Kidney (tissue), 14 donors: ENCODE data around the gene WDR54. TPM values are rescaled to one million over a fixed set of nuclear protein-coding genes. Genes with fewer than 3 reads are reported as not detected.

ENCODE experiments used
- DNase-seq, 5 donors: peaks; one replicate each; pipeline ENCODE4 v3.0.0-alpha.2; 2013 to 2020
- FAIRE-seq: peaks from 2 replicates; lab custom pipeline; 2012; peaks lifted over from hg19 to GRCh38; lab: Jason Lieb, UNC
- H3K27ac ChIP-seq, 2 donors: one replicate each; pipeline ENCODE4 v1.7.0; 2013; ENCODE audit warnings: low read depth in 2 of 2, low read length in 2 of 2, inconsistent platforms in 1 of 2
- H3K27me3 ChIP-seq: one replicate; pipeline ENCODE4 v1.7.1; 2013; ENCODE audit warnings: low read length, inconsistent platforms; ENCODE audit not compliant: control insufficient read depth, insufficient read depth
- H3K36me3 ChIP-seq, 3 donors: one replicate each; pipeline versions ENCODE4 v1.7.0 to v1.7.1; 2013; ENCODE audit warnings: low read length in 3 of 3, control low read depth in 1 of 3, inconsistent platforms in 1 of 3; ENCODE audit not compliant: insufficient read depth in 3 of 3, control insufficient read depth in 2 of 3
- H3K4me1 ChIP-seq, 3 donors: one replicate each; pipeline versions ENCODE4 v1.7.0 to v1.7.1; 2013; ENCODE audit warnings: low read length in 3 of 3, inconsistent platforms in 1 of 3, low read depth in 1 of 3; ENCODE audit not compliant: control insufficient read depth in 2 of 3, insufficient read depth in 2 of 3
- H3K4me3 ChIP-seq, 3 donors: one replicate each; pipeline versions ENCODE4 v1.7.0 to v1.8.1; 2013; ENCODE audit warnings: low read length in 3 of 3, control low read depth in 1 of 3, inconsistent platforms in 1 of 3
- H3K9ac ChIP-seq, 3 donors: one replicate each; pipeline versions ENCODE4 v1.7.0 to v1.7.1; 2013; ENCODE audit warnings: low read length in 3 of 3, control low read depth in 1 of 3, inconsistent platforms in 1 of 3
- H3K9me3 ChIP-seq, 3 donors: one replicate each; pipeline versions ENCODE4 v1.7.0 to v1.7.1; 2013; ENCODE audit warnings: low read length in 3 of 3, control low read depth in 1 of 3, inconsistent platforms in 1 of 3; ENCODE audit not compliant: control insufficient read depth in 2 of 3, insufficient read depth in 1 of 3
- intact Hi-C: fragments of 100-400 bp; cut with DNase I; formaldehyde crosslinking; loops from one replicate; pipeline ENCODE4 v1.11.1; 2022
- polyA plus RNA-seq: library from polyadenylated mRNA; stranded (reverse); fragments of 350-450 nt; fragmentation: Illumina TruSeq; extraction: RNeasy Lipid Tissue Mini Kit (QIAGEN cat#74804); gene quantifications from one replicate; pipeline ENCODE4 v1.2.3, GENCODE V29; 2014; ENCODE audit warnings: low read depth, low replicate concordance; ENCODE audit not compliant: insufficient read depth
- total RNA-seq: library from RNA; stranded (reverse); fragmentation: NEBNext Ultra II Directional; extraction: Animal tissue kit (Norgen Biotek cat#: 25700); gene quantifications from one replicate; pipeline ENCODE4 v1.2.1, GENCODE V29; 2021
- TF ChIP-seq, protein P1 (sequence below): IDR thresholded peaks from 3 replicates; pipeline ENCODE4 v1.5.1; 2012; ENCODE audit warnings: mild to moderate bottlenecking, moderate library complexity, borderline replicate concordance; ENCODE audit not compliant: insufficient read depth; ENCODE audit errors: extremely low read depth
- donor health status: control.
- donor health status: control.
- donor health status: control.
- donor health status: control.
- donor health status: control.
- donor health status: DM: yes; HTN: yes; CAD: no.
- donor health status: Normal renal cell carcinoma (clear cell type).

WDR54 gene
- total and polyA plus RNA-seq, 2 donors from 2014 or later, result 23.3 to 37.6 TPM

DNA sequence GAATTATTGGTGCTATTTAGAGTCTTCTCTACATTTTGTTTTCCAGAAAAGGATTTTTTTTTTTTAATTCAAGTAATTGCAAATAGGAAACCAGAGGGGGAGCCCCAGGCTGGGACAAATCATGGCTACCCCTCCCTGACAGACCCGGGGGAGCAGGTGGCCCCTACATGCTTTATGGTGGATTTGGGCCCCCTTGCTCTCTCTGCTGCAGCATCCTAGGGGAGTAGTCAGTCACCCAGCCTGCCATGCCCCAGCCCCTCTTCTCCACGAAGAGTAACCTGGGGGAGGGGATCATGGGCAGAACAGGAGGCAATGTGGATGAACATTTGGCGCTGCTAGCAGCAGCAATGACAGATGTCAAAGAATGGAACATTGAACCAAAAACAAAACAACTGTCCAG, 4.8 kb upstream of the WDR54 start:
- no peak overlapping the region for H3K9ac ChIP-seq
- H3K4me3 ChIP-seq, result no peak overlapping the region
- H3K9me3 ChIP-seq, result no peaks in the 10 kb centered on the region
- intact Hi-C loops, result no loop called here
- peaks cover 0 to 17% (median 4%) of the 10 kb centered on the region in 3 donors for H3K4me1 ChIP-seq
- no peaks in the 10 kb centered on the region for H3K27me3 ChIP-seq
- TF ChIP-seq, protein P1, sequence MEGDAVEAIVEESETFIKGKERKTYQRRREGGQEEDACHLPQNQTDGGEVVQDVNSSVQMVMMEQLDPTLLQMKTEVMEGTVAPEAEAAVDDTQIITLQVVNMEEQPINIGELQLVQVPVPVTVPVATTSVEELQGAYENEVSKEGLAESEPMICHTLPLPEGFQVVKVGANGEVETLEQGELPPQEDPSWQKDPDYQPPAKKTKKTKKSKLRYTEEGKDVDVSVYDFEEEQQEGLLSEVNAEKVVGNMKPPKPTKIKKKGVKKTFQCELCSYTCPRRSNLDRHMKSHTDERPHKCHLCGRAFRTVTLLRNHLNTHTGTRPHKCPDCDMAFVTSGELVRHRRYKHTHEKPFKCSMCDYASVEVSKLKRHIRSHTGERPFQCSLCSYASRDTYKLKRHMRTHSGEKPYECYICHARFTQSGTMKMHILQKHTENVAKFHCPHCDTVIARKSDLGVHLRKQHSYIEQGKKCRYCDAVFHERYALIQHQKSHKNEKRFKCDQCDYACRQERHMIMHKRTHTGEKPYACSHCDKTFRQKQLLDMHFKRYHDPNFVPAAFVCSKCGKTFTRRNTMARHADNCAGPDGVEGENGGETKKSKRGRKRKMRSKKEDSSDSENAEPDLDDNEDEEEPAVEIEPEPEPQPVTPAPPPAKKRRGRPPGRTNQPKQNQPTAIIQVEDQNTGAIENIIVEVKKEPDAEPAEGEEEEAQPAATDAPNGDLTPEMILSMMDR, result no peak
- FAIRE-seq (no peak), DNase-seq (peak in 1 of 5 donors; percentile 50)
- H3K36me3 ChIP-seq, result no peaks in the 10 kb centered on the region
- H3K27ac ChIP-seq, result no peak overlapping the region

DNA sequence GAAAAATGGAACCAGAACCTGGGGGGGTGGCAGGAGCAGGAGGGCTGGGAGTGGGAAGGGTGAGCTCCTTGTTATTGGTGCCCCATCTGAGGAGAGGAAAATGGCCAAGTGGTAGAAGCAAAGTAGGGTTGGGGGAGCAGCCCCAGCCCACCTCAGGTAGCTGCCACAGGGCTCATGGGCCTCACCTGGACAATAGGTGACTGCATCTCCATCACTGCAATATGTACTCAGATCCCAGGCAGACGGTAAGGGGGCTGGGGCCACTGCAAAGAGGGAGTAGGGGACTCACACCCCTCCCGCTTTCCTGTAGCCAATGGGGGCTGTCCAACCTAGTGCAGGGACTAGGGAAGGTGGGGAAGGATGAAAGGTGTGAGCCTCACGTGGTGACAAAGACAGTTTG, 4.3 kb upstream of the WDR54 start:
- peak in 1 of 5 donors; percentile 35 for DNase-seq

DNA sequence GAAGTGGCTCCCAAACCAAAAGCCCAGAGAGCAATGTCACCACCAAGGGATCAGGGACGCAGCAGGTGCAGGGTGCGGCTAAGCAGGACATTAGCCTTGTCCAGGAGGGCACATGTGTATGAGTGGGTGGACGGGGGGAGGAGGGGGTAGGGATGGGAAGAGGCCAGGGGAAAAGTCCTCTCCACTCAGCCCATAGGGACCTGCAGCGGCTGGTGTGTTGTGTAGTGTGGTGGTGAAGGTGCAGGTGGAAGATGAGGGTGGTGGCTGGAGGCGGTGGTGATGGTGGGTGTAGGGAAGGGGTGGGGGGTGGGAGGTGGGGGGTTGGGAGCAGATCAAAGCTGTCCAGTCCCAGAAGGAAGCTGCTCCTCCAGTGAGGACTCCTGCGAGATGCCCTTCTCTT, 3.8 kb upstream of the WDR54 start:
- Histone ChIP-seq H3K27me3 (no peaks in the 10 kb centered on the region), H3K27ac (no peak overlapping the region), H3K36me3 (no peaks in the 10 kb centered on the region), H3K4me3 (no peak overlapping the region), H3K4me1 (peaks cover 0 to 19% (median 4%) of the 10 kb centered on the region in 3 donors), H3K9me3 (no peaks in the 10 kb centered on the region), H3K9ac (no peak overlapping the region)
- DNase-seq (peak in 1 of 5 donors; percentile 32), FAIRE-seq (no peak)
- intact Hi-C loops, result no loop called here
- TF ChIP-seq, protein P1, result no peak

More for the DNA sequence above, 4.3 kb upstream of the WDR54 start:
- Histone ChIP-seq H3K27me3 (no peaks in the 10 kb centered on the region), H3K36me3 (no peaks in the 10 kb centered on the region), H3K27ac (no peak overlapping the region), H3K4me3 (no peak overlapping the region), H3K9me3 (no peaks in the 10 kb centered on the region), H3K4me1 (peaks cover 0 to 19% (median 4%) of the 10 kb centered on the region in 3 donors), H3K9ac (no peak overlapping the region)
- TF ChIP-seq, protein P1, result no peak
- no peak for FAIRE-seq
- intact Hi-C loops, result no loop called here

DNA sequence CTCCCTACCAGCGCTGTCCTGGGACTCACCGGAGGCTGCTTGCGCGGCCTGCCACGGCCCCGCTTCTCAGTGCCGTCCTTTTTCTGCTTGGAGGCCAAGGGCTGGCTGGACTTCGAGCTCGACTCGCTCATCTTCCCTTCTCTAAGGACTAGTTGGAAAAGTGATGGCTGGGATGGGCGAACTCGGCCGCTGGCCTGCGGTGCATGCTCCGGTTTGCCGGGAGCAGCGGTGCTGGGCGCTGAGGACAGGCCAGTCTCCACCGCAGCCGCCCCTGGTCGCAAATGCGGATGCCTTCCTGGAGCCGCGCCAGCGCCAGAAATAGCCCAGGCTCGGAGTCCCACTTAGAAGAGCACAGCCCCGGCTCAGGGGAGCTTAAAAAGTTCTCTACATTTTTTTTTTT, 3.2 kb upstream of the WDR54 start:
- no peak overlapping the region for H3K4me3 ChIP-seq
- DNase-seq (peak in 2 of 5 donors; percentile 46 to 73), FAIRE-seq (no peak)
- no peaks in the 10 kb centered on the region for H3K27me3 ChIP-seq
- H3K36me3 ChIP-seq, result no peaks in the 10 kb centered on the region
- no peak overlapping the region for H3K27ac ChIP-seq
- no peak overlapping the region for H3K9ac ChIP-seq
- peaks cover 0 to 16% (median 1%) of the 10 kb centered on the region in 3 donors for H3K4me1 ChIP-seq
- TF ChIP-seq, protein P1, result no peak
- intact Hi-C loops, result no loop called here
- no peaks in the 10 kb centered on the region for H3K9me3 ChIP-seq
